ENCODE data around the gene LRP5.

Gene LRP5

DNA sequence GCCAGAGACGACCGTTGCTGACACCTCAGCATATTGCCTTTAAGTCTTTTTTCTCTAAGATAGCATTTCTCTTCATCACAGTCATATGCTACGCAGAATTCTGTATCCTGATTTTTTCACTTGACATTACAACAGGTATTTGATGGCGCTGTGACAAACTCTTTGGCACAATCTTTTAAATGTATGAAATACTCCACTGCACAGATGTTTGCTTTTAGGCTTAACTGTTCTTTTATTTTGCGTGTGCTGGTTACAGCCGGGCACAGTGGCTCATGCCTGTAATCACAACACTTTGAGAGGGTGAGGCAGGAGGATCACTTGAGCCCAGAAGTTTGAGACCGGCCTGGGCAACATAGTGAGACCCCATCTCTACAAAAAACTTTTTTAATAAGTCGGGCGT is 96.1 kb downstream of the LRP5 start:
- H3K4me1 ChIP-seq (ENCODE audit: control insufficient read depth in 1 of 2, insufficient read depth in 1 of 2, low read depth in 1 of 2, low read length in 1 of 2): no peaks in the 10 kb centered on the region
- no peak overlapping the region for H3K27ac ChIP-seq
- TF ChIP-seq, protein P1, sequence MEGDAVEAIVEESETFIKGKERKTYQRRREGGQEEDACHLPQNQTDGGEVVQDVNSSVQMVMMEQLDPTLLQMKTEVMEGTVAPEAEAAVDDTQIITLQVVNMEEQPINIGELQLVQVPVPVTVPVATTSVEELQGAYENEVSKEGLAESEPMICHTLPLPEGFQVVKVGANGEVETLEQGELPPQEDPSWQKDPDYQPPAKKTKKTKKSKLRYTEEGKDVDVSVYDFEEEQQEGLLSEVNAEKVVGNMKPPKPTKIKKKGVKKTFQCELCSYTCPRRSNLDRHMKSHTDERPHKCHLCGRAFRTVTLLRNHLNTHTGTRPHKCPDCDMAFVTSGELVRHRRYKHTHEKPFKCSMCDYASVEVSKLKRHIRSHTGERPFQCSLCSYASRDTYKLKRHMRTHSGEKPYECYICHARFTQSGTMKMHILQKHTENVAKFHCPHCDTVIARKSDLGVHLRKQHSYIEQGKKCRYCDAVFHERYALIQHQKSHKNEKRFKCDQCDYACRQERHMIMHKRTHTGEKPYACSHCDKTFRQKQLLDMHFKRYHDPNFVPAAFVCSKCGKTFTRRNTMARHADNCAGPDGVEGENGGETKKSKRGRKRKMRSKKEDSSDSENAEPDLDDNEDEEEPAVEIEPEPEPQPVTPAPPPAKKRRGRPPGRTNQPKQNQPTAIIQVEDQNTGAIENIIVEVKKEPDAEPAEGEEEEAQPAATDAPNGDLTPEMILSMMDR (IDR thresholded peaks at IDR 0.05): no peak
- H3K9me3 ChIP-seq: no peaks in the 10 kb centered on the region
- H3K4me3 ChIP-seq (ENCODE audit: low read depth in 1 of 2, low read length in 1 of 2): no peak overlapping the region
- no peaks in the 10 kb centered on the region for H3K27me3 ChIP-seq
- H3K36me3 ChIP-seq: no peaks in the 10 kb centered on the region

DNA sequence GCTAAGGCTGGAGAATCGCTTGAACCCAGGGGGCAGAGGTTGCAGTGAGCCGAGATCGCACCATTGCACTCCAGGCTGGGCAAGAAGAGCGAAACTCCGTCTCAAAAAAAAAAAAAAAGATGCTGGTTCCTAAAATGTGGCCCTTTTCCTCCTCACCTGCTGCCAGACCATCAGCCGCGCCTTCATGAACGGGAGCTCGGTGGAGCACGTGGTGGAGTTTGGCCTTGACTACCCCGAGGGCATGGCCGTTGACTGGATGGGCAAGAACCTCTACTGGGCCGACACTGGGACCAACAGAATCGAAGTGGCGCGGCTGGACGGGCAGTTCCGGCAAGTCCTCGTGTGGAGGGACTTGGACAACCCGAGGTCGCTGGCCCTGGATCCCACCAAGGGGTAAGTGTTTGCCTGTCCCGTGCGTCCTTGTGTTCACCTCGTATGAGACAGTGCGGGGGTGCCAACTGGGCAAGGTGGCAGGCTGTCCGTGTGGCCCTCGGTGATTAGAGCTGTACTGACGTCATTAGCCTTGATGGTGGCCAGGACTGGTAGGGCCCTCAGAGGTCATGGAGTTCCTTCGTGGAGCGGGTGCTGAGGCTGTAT is 97.5 kb downstream of the LRP5 start:
- Histone ChIP-seq H3K4me1 (ENCODE audit: control insufficient read depth in 1 of 2, insufficient read depth in 1 of 2, low read depth in 1 of 2, low read length in 1 of 2) (no peaks in the 10 kb centered on the region), H3K9me3 (no peaks in the 10 kb centered on the region), H3K27me3 (no peaks in the 10 kb centered on the region), H3K27ac (no peak overlapping the region), H3K4me3 (ENCODE audit: low read depth in 1 of 2, low read length in 1 of 2) (no peak overlapping the region), H3K36me3 (no peaks in the 10 kb centered on the region)
- TF ChIP-seq, protein P1 (IDR thresholded peaks at IDR 0.05): no peak

DNA sequence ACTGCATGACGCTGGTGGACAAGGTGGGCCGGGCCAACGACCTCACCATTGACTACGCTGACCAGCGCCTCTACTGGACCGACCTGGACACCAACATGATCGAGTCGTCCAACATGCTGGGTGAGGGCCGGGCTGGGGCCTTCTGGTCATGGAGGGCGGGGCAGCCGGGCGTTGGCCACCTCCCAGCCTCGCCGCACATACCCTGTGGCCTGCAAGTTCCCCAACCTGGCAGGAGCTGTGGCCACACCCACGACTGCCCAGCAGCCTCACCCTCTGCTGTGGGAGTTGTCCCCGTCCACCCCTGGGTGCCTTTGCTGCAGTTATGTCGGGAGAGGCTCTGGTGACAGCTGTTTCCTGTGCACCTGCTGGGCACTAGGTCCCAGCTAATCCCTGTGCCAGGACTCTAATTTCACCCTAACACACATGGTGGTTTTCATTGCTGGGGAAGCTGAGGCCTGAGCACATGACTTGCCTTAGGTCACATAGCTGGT is 99.2 kb downstream of the LRP5 start:
- Histone ChIP-seq H3K36me3 (no peaks in the 10 kb centered on the region), H3K4me3 (ENCODE audit: low read depth in 1 of 2, low read length in 1 of 2) (no peak overlapping the region), H3K4me1 (ENCODE audit: control insufficient read depth in 1 of 2, insufficient read depth in 1 of 2, low read depth in 1 of 2, low read length in 1 of 2) (no peaks in the 10 kb centered on the region), H3K27ac (no peak overlapping the region), H3K27me3 (no peaks in the 10 kb centered on the region), H3K9me3 (no peaks in the 10 kb centered on the region)
- TF ChIP-seq, protein P1 (IDR thresholded peaks at IDR 0.05): no peak

DNA sequence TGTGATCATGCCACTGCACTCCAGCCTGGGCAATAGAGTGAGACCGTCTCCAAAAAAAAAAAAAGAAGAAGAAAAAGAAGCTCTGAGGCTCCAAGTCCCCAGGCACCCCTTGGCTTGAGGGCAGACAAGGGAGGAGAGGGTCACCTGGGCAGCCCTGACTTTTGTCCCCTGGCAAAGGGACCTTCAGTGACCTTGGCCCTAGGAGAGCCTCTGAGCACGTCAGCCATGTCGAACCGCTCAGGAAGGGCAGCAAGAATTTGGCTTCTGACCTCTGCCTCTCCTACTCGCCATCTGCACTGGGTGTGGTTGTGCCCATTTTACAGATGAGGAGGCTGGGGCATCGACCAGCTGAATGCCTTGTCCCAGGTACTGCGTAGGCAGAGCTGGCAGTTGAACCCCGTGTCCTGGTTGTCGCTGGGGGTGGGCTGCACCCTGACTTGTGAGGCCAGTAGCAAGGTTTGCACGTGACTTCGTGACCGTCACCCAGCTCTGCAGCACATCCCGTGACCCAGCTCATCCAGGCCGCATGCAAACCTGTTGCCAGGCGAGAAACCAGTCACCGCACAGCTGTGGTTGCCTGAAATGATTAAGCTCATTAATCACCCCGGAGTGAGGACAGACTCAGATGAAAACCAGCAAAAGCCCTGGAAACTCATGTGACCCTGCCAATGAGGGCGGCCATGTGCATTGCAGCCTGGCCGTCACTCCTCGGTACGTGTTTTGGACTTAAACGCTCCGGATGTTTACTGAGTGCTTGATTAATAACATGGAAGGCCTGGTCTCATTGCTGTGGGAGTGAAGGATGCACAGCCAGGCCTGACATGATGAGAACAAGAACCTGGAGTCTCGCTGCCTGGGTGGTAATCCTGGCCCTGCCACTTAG is 100.4 kb downstream of the LRP5 start:
- no peaks in the 10 kb centered on the region for H3K27me3 ChIP-seq
- H3K27ac ChIP-seq: no peak overlapping the region
- no peaks in the 10 kb centered on the region for H3K9me3 ChIP-seq
- H3K4me1 ChIP-seq (ENCODE audit: control insufficient read depth in 1 of 2, insufficient read depth in 1 of 2, low read depth in 1 of 2, low read length in 1 of 2): no peaks in the 10 kb centered on the region
- no peak overlapping the region for H3K4me3 ChIP-seq (ENCODE audit: low read depth in 1 of 2, low read length in 1 of 2)
- no peaks in the 10 kb centered on the region for H3K36me3 ChIP-seq
- TF ChIP-seq, protein P1 (IDR thresholded peaks at IDR 0.05): no peak

DNA sequence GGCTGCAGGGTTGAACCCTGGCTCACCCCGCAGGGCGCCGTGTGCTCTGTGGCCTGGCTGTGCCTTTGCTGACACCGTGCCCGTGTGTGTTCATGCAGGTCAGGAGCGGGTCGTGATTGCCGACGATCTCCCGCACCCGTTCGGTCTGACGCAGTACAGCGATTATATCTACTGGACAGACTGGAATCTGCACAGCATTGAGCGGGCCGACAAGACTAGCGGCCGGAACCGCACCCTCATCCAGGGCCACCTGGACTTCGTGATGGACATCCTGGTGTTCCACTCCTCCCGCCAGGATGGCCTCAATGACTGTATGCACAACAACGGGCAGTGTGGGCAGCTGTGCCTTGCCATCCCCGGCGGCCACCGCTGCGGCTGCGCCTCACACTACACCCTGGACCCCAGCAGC is 101.2 kb downstream of the LRP5 start:
- Histone ChIP-seq H3K36me3 (no peaks in the 10 kb centered on the region), H3K27ac (no peak overlapping the region), H3K4me1 (ENCODE audit: control insufficient read depth in 1 of 2, insufficient read depth in 1 of 2, low read depth in 1 of 2, low read length in 1 of 2) (no peaks in the 10 kb centered on the region), H3K4me3 (ENCODE audit: low read depth in 1 of 2, low read length in 1 of 2) (no peak overlapping the region), H3K27me3 (no peaks in the 10 kb centered on the region), H3K9me3 (no peaks in the 10 kb centered on the region)
- TF ChIP-seq, protein P1 (IDR thresholded peaks at IDR 0.05): no peak
